ENCODE data around the gene AP1G2. TPM values are rescaled to one million over a fixed set of nuclear protein-coding genes. Genes with fewer than 3 reads are reported as not detected.

The AP1G2 gene
- total and polyA plus RNA-seq, 8 donors: 39.1 to 531 (median 189) TPM

GRCh38 chr14:23521785-23522640 is 45.6 kb downstream of the AP1G2 start:
- no peaks in the 10 kb centered on the region for H3K27me3 ChIP-seq
- no peaks in the 10 kb centered on the region for H3K4me1 ChIP-seq
- intact Hi-C loops (cut with DNase I; ENCODE audit: low total_unique reads): no loop called here
- H3K36me3 ChIP-seq: peaks cover 0 to 18% (median 7%) of the 10 kb centered on the region in 4 donors
- no peak for TF ChIP-seq POLR2A (IDR thresholded peaks at IDR 0.05)
- no peak for TF ChIP-seq CTCF (IDR thresholded peaks at IDR 0.05)
- TF ChIP-seq EP300 (IDR thresholded peaks at IDR 0.05): no peak
- no peak for TF ChIP-seq POLR2AphosphoS5 (IDR thresholded peaks at IDR 0.05)
- no peak for DNase-seq
- no peak overlapping the region for H3K4me3 ChIP-seq
- no peaks in the 10 kb centered on the region for H3K9me3 ChIP-seq
- WGBS, 5 donors: 74 to 86% (median 82%) methylated on average over 15 to 20 of the region's 20 CpGs
- H3K27ac ChIP-seq: no peak overlapping the region

GRCh38 chr14:23520899-23521533 is 46.6 kb downstream of the AP1G2 start:
- 85 to 89% (median 88%) methylated on average over 14 of the region's 14 CpGs for WGBS, 5 donors
- H3K36me3 ChIP-seq: peaks cover 0 to 11% (median 5%) of the 10 kb centered on the region in 4 donors
- H3K4me1 ChIP-seq: no peaks in the 10 kb centered on the region
- no peak overlapping the region for H3K4me3 ChIP-seq
- H3K9me3 ChIP-seq: no peaks in the 10 kb centered on the region
- no peaks in the 10 kb centered on the region for H3K27me3 ChIP-seq
- TF ChIP-seq POLR2AphosphoS5 (IDR thresholded peaks at IDR 0.05) (no peak), POLR2A (IDR thresholded peaks at IDR 0.05) (no peak), EP300 (IDR thresholded peaks at IDR 0.05) (no peak), CTCF (IDR thresholded peaks at IDR 0.05) (no peak)
- intact Hi-C loops (cut with DNase I; ENCODE audit: low total_unique reads): no loop called here
- H3K27ac ChIP-seq: no peak overlapping the region
- DNase-seq: no peak

- no peak for TF ChIP-seq CTCF (IDR thresholded peaks at IDR 0.05)
- no peak for TF ChIP-seq POLR2A (IDR thresholded peaks at IDR 0.05)
- TF ChIP-seq POLR2AphosphoS5 (IDR thresholded peaks at IDR 0.05): no peak
- no peak for TF ChIP-seq EP300 (IDR thresholded peaks at IDR 0.05)
- Histone ChIP-seq H3K27me3 (no peaks in the 10 kb centered on the region), H3K9me3 (no peaks in the 10 kb centered on the region), H3K36me3 (peaks cover 0 to 5% (median 0%) of the 10 kb centered on the region in 4 donors), H3K4me1 (peaks cover 0 to 5% (median 0%) of the 10 kb centered on the region in 4 donors), H3K4me3 (no peak overlapping the region), H3K27ac (no peak overlapping the region)
- DNase-seq: no peak
- WGBS, 5 donors: 77 to 87% (median 83%) methylated on average over 4 of the region's 4 CpGs
- intact Hi-C loops (cut with DNase I; ENCODE audit: low total_unique reads): no loop called here
Observed at GRCh38 chr14:23518709-23519108, 48.9 kb downstream of the AP1G2 start.

- intact Hi-C loops (cut with DNase I; ENCODE audit: low total_unique reads): no loop called here
- 78 to 83% (median 80%) methylated on average over 6 of the region's 6 CpGs for WGBS, 5 donors
- Histone ChIP-seq H3K4me1 (peaks cover 0 to 5% (median 0%) of the 10 kb centered on the region in 4 donors), H3K27me3 (no peaks in the 10 kb centered on the region), H3K27ac (no peak overlapping the region), H3K9me3 (no peaks in the 10 kb centered on the region), H3K36me3 (peaks cover 0 to 5% (median 0%) of the 10 kb centered on the region in 4 donors), H3K4me3 (no peak overlapping the region)
- no peak for DNase-seq
- TF ChIP-seq POLR2AphosphoS5 (IDR thresholded peaks at IDR 0.05) (no peak), CTCF (IDR thresholded peaks at IDR 0.05) (no peak), POLR2A (IDR thresholded peaks at IDR 0.05) (no peak)
Observed at GRCh38 chr14:23517650-23518326, 49.8 kb downstream of the AP1G2 start.
